OCI-LY7 (cell line): Measurements from ENCODE around the gene WDR77.

Experiments used
- CTCF ChIP-seq: fragments of 200-600 bp; sonication (generic); conservative IDR thresholded peaks from 2 replicates; pipeline ENCODE4 v1.5.1; 2014; ENCODE audit warnings: mild to moderate bottlenecking, antibody characterized with exemption, low read length, moderate library complexity, mixed read lengths
- EZH2phosphoT487 ChIP-seq: fragments of 200-600 bp; sonication (generic); IDR thresholded peaks from 2 replicates; pipeline ENCODE4 v1.6.1; 2018; ENCODE audit warnings: low read depth, borderline replicate concordance, mild to moderate bottlenecking, mixed run types, antibody characterized with exemption, low read length, moderate library complexity, mixed read lengths

GRCh38 chr1:111448482-111448917, 556 bp downstream of the WDR77 start:
- no peak for TF ChIP-seq CTCF
- TF ChIP-seq EZH2phosphoT487, result no peak
